ENCODE results near the gene GSTT2. TPM values are rescaled to one million over a fixed set of nuclear protein-coding genes. Genes with fewer than 3 reads are reported as not detected.
A peak's percentile ranks its signal among the peaks of the same experiment; 100 is the strongest.

Gene GSTT2
- total and polyA plus RNA-seq, 10 of the 15 experiments (the other 5 are each of a cell fraction or from before 2014, with no cell fraction given): not detected

- TF ChIP-seq ZBTB11 (CRISPR knock-in tag; IDR thresholded peaks at IDR 0.05): no peak
- TF ChIP-seq JUNB (IDR thresholded peaks at IDR 0.05): no peak
- no peak for TF ChIP-seq REST (IDR thresholded peaks at IDR 0.05; ENCODE audit: low read depth, low read length)
- peak; percentile 96 for TF ChIP-seq PAX5 (IDR thresholded peaks at IDR 0.05; ENCODE audit: borderline replicate concordance, low read depth, low read length)
- TF ChIP-seq FOS (IDR thresholded peaks at IDR 0.05; ENCODE audit: borderline replicate concordance, extremely low read depth, insufficient read length): no peak
- no peak for TF ChIP-seq ASH2L (IDR thresholded peaks at IDR 0.05; ENCODE audit: borderline replicate concordance, low read depth)
- TF ChIP-seq MYC (IDR thresholded peaks at IDR 0.05; ENCODE audit: insufficient read depth, insufficient read length, insufficient replicate concordance, low read length, severe bottlenecking): no peak
- TF ChIP-seq SUZ12 (IDR thresholded peaks at IDR 0.05; ENCODE audit: unreplicated experiment): no peak
- TF ChIP-seq RELB (IDR thresholded peaks at IDR 0.05; ENCODE audit: low read depth): no peak
- TF ChIP-seq ZNF622 (IDR thresholded peaks at IDR 0.05): no peak
- no peak for TF ChIP-seq NR2C1 (IDR thresholded peaks at IDR 0.05)
- no peak for TF ChIP-seq RFX5 (IDR thresholded peaks at IDR 0.05; ENCODE audit: low read depth, low read length)
- TF ChIP-seq TCF12 (IDR thresholded peaks at IDR 0.05; ENCODE audit: low read depth, low read length): no peak
- no peak for TF ChIP-seq BMI1 (IDR thresholded peaks at IDR 0.05; ENCODE audit: borderline replicate concordance)
- no peak for TF ChIP-seq EGR1 (IDR thresholded peaks at IDR 0.05; ENCODE audit: borderline replicate concordance in 1 of 2, low read depth in 2 of 2, low read length in 2 of 2)
- no peak for TF ChIP-seq E4F1 (IDR thresholded peaks at IDR 0.05; ENCODE audit: borderline replicate concordance, partially characterized antibody)
Measured at GRCh38 chr22:24011735-24012068, 31.8 kb downstream of the GSTT2 start (continued).
